Caco-2 (cell line): ENCODE results near the gene RSPO1. TPM values are rescaled to one million over a fixed set of nuclear protein-coding genes. Genes with fewer than 3 reads are reported as not detected.
"Not testable (repeated sequence)": the region's sequence is repeated elsewhere in the genome, so short reads cannot be mapped to it uniquely, and the experiment has no call there.

Experiments
- Bru-seq: library from RNA; stranded (reverse); fragments of 400-500 nt; gene quantifications from one replicate; lab custom pipeline; 2021; lab: Mats Ljungman, UMichigan
- BruChase-seq, 2 experiments: library from RNA; stranded (reverse); fragments of 400-500 nt; gene quantifications; one replicate each; lab custom pipeline; 2021; lab: Mats Ljungman, UMichigan
- BruUV-seq: library from RNA; stranded (reverse); fragments of 400-500 nt; replicated peaks from 2 replicates; lab custom pipeline; 2021; lab: Mats Ljungman, UMichigan
- CTCF ChIA-PET: fragments of 300-600 bp; sonication (Branson Sonifier 250); formaldehyde crosslinking; loops from one replicate; lab custom pipeline; 2022; ENCODE audit warnings: antibody characterized with exemption; lab: Charles Lee
- POLR2A ChIA-PET: fragments of 300-600 bp; sonication (Branson Sonifier 250); formaldehyde crosslinking; loops from one replicate; lab custom pipeline; 2022; ENCODE audit warnings: antibody characterized with exemption; lab: Charles Lee
- DNase-seq, 2 experiments: peaks; one replicate each; pipeline versions ENCODE4 v3.0.0 to v3.0.0-alpha.2; 2020 to 2022
- H3K27me3 ChIP-seq: replicated peaks from 2 replicates; pipeline ENCODE4 v1.6.0; 2011; ENCODE audit warnings: low read length; ENCODE audit not compliant: control insufficient read depth, insufficient read depth
- H3K36me3 ChIP-seq: 2 replicates; pipeline ENCODE4 v1.5.1; 2011; ENCODE audit warnings: low read length; ENCODE audit not compliant: control insufficient read depth, insufficient read depth
- H3K4me1 ChIP-seq: fragments of 250-450 bp; sonication (Bioruptor Pico); 2 replicates; pipeline ENCODE4 v1.5.1; 2020; ENCODE audit warnings: mild to moderate bottlenecking
- H3K4me3 ChIP-seq: 2 replicates; pipeline ENCODE4 v1.5.1; 2011; ENCODE audit warnings: low read depth, mild to moderate bottlenecking, control low read depth, low read length
- H3K9me3 ChIP-seq: fragments of 250-450 bp; sonication (Bioruptor Pico); 2 replicates; pipeline ENCODE4 v1.5.1; 2020; ENCODE audit warnings: mild to moderate bottlenecking, moderate library complexity
- H3K27ac Mint-ChIP-seq: one replicate; pipeline ENCODE4 v1.8.0; 2022; ENCODE audit warnings: mixed read lengths; ENCODE audit not compliant: unreplicated experiment
- H3K27me3 Mint-ChIP-seq: one replicate; pipeline ENCODE4 v1.8.0; 2022; ENCODE audit warnings: mixed read lengths; ENCODE audit not compliant: insufficient read depth, unreplicated experiment
- H3K36me3 Mint-ChIP-seq: one replicate; pipeline ENCODE4 v1.8.0; 2022; ENCODE audit warnings: mild to moderate bottlenecking, mixed read lengths; ENCODE audit not compliant: insufficient read depth, unreplicated experiment
- H3K4me1 Mint-ChIP-seq: one replicate; pipeline ENCODE4 v1.8.0; 2022; ENCODE audit warnings: low read depth, mixed read lengths; ENCODE audit not compliant: unreplicated experiment
- H3K4me3 Mint-ChIP-seq: one replicate; pipeline ENCODE4 v1.8.0; 2022; ENCODE audit warnings: mild to moderate bottlenecking, moderate library complexity, mixed read lengths; ENCODE audit not compliant: unreplicated experiment
- H3K9me3 Mint-ChIP-seq: one replicate; pipeline ENCODE4 v1.8.0; 2022; ENCODE audit warnings: mixed read lengths; ENCODE audit not compliant: unreplicated experiment
- CTCF ChIP-seq, 2 experiments: fragments of 200-600 bp in 1 of 2; IDR thresholded peaks; 1 replicate in 1 of 2; 2 replicates in 1 of 2; pipeline versions ENCODE4 v1.5.1 to v1.8.0; 2011 to 2022; ENCODE audit warnings: antibody characterized with exemption in 1 of 2, control low read depth in 1 of 2, inconsistent platforms in 1 of 2, low read depth in 1 of 2, low read length in 1 of 2, mild to moderate bottlenecking in 1 of 2, moderate library complexity in 1 of 2; ENCODE audit not compliant: insufficient read depth in 1 of 2, severe bottlenecking in 1 of 2, unreplicated experiment in 1 of 2
- intact Hi-C: fragments of 100-400 bp; cut with micrococcal nuclease; formaldehyde crosslinking; loops from one replicate; pipeline ENCODE4 v1.10.0; 2022; ENCODE audit not compliant: unreplicated experiment
- long read RNA-seq: library from polyadenylated mRNA; stranded (forward); transcript quantifications from one replicate; pipeline ENCODE4 v2.0.0, GENCODE V29; 2022
- total RNA-seq: library from RNA; stranded (reverse); gene quantifications from 2 replicates; pipeline ENCODE4 v1.2.3, GENCODE V29; 2022

Gene RSPO1
- total RNA-seq (not detected in 2 replicates), Bru-seq, nascent RNA (not detected), BruChase-seq, experiment 1, labeled RNA remaining after a 2-hour chase (percentile 11 among the genes with signal in this experiment), BruChase-seq, experiment 2, labeled RNA remaining after a 6-hour chase (not detected)
- long read RNA-seq: 0 reads

GRCh38 chr1:37634244-37634991, at the start of gene RSPO1:
Gene RSPO1, minus strand, starts transcription at chr1:37634892. Its CDS starts 5,231 bp downstream, at chr1:37629661.
- ChIA-PET POLR2A (no interaction called here), CTCF (interaction anchor here (0.6 to 0.8 kb wide), 2 partner anchors 9 to 10 kb away, joined by 3 to 4 read pairs; no protein-coding TSS in a partner anchor)
- intact Hi-C loops: no loop called here
- H3K4me3 ChIP-seq: peak within 1 kb of the TSS; percentile 25
- H3K9me3 ChIP-seq: no peaks in the 10 kb centered on the region
- Mint-ChIP-seq H3K9me3 (no peaks in the 10 kb centered on the region), H3K4me1 (no peaks in the 10 kb centered on the region), H3K27me3 (peaks cover 28% of the 10 kb centered on the region), H3K4me3 (peak within 1 kb of the TSS; percentile 56), H3K27ac (no peak within 1 kb of the TSS), H3K36me3 (no peaks in the 10 kb centered on the region)
- 0 out of 2 replicates have a peak, but pooled peaks cover 5% of the 10 kb centered on the region for H3K4me1 ChIP-seq
- peaks cover 2% of the 10 kb centered on the region; the same call in 1 of the 2 replicates for H3K27me3 ChIP-seq
- BruUV-seq: no TSS peak
- DNase-seq: peak in 1 of 2 experiments; percentile 17
- no peak for TF ChIP-seq CTCF (IDR thresholded peaks at IDR 0.05; ENCODE audit: insufficient read depth in 1 of 2, low read depth in 1 of 2, low read length in 1 of 2, severe bottlenecking in 1 of 2, unreplicated experiment in 1 of 2)
- no peaks in the 10 kb centered on the region for H3K36me3 ChIP-seq

GRCh38 chr1:37684182-37684581, 49.5 kb upstream of the RSPO1 start:
- H3K27me3 Mint-ChIP-seq, CTCF ChIA-PET, H3K4me3 Mint-ChIP-seq, H3K9me3 ChIP-seq, H3K27me3 ChIP-seq, DNase-seq, POLR2A ChIA-PET, intact Hi-C loops, H3K4me1 Mint-ChIP-seq, H3K9me3 Mint-ChIP-seq, BruUV-seq, H3K36me3 ChIP-seq, H3K4me3 ChIP-seq, H3K4me1 ChIP-seq: not testable (repeated sequence)
- Mint-ChIP-seq H3K36me3 (peaks cover 31% of the 10 kb centered on the region), H3K27ac (peak overlapping the region; percentile 54)

GRCh38 chr1:37682334-37682987, 47.8 kb upstream of the RSPO1 start:
- peak; percentile 65 to 71 for TF ChIP-seq CTCF (IDR thresholded peaks at IDR 0.05; ENCODE audit: insufficient read depth in 1 of 2, low read depth in 1 of 2, low read length in 1 of 2, severe bottlenecking in 1 of 2, unreplicated experiment in 1 of 2)
- H3K27me3 ChIP-seq: no peaks in the 10 kb centered on the region
- POLR2A ChIA-PET: interaction anchor here (0.5 kb wide), 1 partner anchor 82 kb away, joined by 3 read pairs; the partner anchor contains the start of gene EPHA10
- Mint-ChIP-seq H3K36me3 (peaks cover 22% of the 10 kb centered on the region), H3K4me3 (no peak overlapping the region), H3K9me3 (no peaks in the 10 kb centered on the region), H3K4me1 (no peaks in the 10 kb centered on the region), H3K27ac (no peak overlapping the region), H3K27me3 (no peaks in the 10 kb centered on the region)
- CTCF ChIA-PET: interaction anchor here (1.2 to 2.4 kb wide), 2 partner anchors 79 to 167 kb away, joined by 3 to 9 read pairs; no protein-coding TSS in a partner anchor
- intact Hi-C loops: loop anchor here (1.0 kb wide), 2 partner anchors 79 to 227 kb away; no protein-coding TSS in a partner anchor
- BruUV-seq: TSS peak; percentile 17
- no peaks in the 10 kb centered on the region for H3K9me3 ChIP-seq
- H3K4me3 ChIP-seq: no peak overlapping the region
- peak in 1 of 2 experiments; percentile 69 for DNase-seq
- no peaks in the 10 kb centered on the region for H3K36me3 ChIP-seq
- no peaks in the 10 kb centered on the region for H3K4me1 ChIP-seq
